ENCODE results near the gene SLC7A5.
"Not testable (repeated sequence)": the region's sequence is repeated elsewhere in the genome, so short reads cannot be mapped to it uniquely, and the experiment has no call there.

Gene SLC7A5

GRCh38 chr16:87888346-87888745, 19.0 kb upstream of the SLC7A5 start:
- DNase-seq (ENCODE audit: low read depth in 2 of 3, low spot score in 1 of 3) = not testable (repeated sequence)

DNA sequence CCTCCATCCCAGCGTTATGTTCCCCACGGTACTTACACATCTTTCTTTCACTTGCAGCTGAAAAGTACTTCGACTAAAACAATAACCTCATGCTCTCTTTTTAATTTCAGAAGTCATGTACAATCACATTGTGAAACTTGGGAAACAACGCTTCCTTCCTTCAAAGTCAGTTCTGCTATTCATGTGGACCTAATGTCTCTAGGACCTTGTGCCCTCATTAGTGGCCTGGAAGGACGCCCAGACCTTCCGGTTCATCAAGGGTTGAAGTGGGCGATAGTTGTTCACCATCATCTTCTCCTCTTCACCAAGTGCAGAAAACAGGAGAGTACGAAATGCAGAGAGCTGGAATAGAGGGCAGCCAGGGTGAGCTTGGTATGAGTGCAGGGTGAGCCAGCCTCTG, 18.6 kb upstream of the SLC7A5 start:
- not testable (repeated sequence) for DNase-seq (ENCODE audit: low read depth in 2 of 3, low spot score in 1 of 3)

DNA sequence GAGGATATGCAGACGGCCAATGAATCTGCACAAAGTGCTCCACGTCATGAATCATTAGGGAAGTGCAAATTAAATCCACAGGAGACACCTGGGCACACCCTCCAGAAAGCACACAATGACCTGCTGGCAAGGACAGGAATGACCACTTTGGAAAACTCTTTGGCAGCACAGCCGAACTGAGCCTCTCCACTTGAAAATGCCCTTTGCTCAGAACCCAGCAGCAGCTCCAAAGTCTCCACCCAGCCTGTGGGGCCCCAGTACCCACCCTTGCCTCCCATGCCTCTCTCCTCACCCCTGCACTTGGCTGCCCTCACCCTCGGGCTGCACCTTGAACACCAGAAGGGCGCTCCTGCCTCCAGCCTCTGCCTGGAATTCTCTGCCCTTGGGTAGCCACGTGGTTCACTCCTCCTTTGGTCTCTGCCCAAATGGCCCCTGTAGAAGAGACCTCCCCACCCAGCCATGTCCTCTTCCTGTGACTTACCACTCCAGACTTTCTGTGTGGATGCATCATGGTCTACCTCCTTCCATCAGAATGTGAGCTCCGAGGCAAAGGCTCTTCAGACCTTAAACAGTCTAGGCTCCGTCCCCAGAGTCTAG, 16.2 kb upstream of the SLC7A5 start:
- not testable (repeated sequence) for DNase-seq (ENCODE audit: low read depth in 2 of 3, low spot score in 1 of 3)

DNA sequence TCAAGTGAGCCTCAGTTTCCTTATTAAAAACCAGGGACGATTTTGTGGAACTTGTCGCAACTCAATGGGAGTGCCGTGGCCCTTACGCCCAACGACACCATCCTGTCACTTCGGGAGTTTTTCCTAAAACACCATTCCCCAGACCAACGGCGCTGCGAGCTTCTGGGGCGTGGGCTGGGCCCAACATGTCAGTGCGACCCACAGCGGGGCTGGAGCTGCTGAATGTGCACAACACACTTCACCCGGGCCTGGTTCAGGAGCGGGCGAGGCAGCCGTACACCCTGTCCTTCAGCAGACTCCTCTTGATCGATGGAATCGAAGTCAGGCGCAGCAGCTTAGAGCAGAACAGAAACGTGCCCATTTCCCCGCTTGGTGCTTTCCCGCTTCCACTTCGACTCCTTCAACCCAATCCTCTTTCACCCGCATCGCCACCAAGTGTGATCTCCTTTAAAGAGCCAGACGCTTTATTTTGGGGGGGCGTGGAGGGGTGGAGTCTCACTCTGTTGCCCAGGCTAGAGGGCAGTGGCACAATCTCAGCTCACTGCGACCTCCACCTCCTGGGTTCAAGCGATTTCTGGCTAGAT, 13.2 kb upstream of the SLC7A5 start:
- DNase-seq (ENCODE audit: low read depth in 2 of 3, low spot score in 1 of 3) = no peak

GRCh38 chr16:87881324-87882200, 12.3 kb upstream of the SLC7A5 start:
- DNase-seq (ENCODE audit: low read depth in 2 of 3, low spot score in 1 of 3) = no peak

- DNase-seq (ENCODE audit: low read depth in 2 of 3, low spot score in 1 of 3) = no peak
These were observed 10.9 kb upstream of the SLC7A5 start for GRCh38 chr16:87880117-87880696.

GRCh38 chr16:87879411-87880013, 10.2 kb upstream of the SLC7A5 start:
- DNase-seq (ENCODE audit: low read depth in 2 of 3, low spot score in 1 of 3) = not testable (repeated sequence)

GRCh38 chr16:87878704-87879103, 9.4 kb upstream of the SLC7A5 start:
- DNase-seq (ENCODE audit: low read depth in 2 of 3, low spot score in 1 of 3) = no peak

- DNase-seq (ENCODE audit: low read depth in 2 of 3, low spot score in 1 of 3) = peak in 1 of 3 donors; percentile 43
These were observed 8.7 kb upstream of the SLC7A5 start for GRCh38 chr16:87877942-87878507.

- DNase-seq (ENCODE audit: low read depth in 2 of 3, low spot score in 1 of 3) = peak; percentile 70 to 83 (median 78)
These were observed 5.5 kb upstream of the SLC7A5 start for GRCh38 chr16:87874639-87875427.

DNA sequence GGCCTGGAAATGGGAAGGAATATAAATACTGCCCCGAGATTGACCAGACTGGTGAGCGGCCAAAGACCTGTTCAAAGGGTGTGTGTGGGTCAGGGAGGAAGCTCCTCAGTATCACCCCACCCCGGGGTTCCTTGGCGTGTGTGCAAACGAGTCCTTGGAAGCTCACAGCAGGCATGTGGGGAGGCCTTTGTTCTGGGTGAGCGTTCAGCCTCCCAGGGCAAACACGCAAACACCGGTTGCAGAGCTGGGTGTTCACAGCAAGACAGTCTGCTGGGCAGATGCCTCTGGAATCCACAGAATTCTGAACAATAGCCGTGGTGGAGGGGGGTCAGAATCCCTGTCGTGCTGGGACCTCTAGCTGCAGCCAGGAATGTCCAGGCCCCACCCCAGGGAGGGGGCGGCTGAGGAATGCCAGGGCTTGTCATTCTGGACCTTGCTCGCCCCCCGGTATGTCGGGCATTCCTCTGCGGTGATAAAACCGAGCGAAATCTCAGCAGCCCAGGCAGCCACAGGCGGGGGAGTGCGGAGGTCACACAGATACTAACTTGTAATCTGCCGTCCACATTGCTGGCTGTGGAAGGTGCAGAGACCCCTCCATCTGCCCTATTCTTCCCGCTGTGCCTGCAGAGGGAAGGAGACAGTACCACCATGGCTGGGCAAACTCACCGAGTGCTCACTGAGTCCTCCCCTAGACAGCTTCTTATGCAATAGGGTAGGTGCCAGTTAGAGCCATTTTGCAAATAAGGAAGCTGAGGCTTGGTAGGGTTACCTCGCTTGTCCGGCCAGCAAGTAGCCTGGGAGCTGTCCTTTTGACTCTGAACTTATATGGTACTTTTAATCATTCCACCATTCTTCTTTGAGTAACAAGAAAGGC, 1.3 kb upstream of the SLC7A5 start:
- DNase-seq (ENCODE audit: low read depth in 2 of 3, low spot score in 1 of 3) = not testable (repeated sequence)

- DNase-seq (ENCODE audit: low read depth in 2 of 3, low spot score in 1 of 3) = not testable (repeated sequence)
These were observed 641 bp upstream of the SLC7A5 start for GRCh38 chr16:87869879-87870417.

GRCh38 chr16:87868254-87869029, 865 bp downstream of the SLC7A5 start:
- DNase-seq (ENCODE audit: low read depth in 2 of 3, low spot score in 1 of 3) = peak; percentile 62 to 71 (median 64)

DNA sequence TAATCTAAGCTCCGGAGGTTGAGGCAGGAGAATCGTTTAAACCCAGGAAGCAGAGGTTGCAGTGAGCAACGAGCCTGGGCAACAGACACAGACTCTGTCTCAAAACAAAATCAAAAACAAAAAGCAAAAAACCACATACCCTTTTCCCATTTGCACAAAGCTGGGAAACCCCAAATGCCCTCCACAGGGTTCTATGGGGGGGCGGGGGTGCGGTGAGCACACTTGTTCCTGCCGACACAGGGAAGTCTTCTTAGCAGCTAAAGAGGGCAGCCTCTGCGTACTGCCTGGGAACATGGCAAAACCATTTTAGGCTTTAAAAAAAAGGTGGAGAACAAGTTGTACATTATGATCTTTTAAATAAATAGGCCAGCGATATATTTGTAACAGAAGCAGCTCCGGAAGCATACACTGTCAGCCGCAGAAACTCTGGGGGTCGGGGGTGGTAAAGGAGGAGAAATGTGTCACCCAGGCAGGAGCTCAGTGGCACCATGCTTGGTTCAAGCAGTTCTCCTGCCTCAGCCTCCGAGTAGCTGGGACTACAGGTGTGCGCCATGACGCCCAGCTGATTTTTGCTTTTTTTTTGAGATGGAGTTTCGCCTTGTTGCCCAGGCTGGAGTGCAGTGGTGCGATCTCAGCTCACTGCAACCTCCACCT, 3.3 kb downstream of the SLC7A5 start:
- DNase-seq (ENCODE audit: low read depth in 2 of 3, low spot score in 1 of 3) = not testable (repeated sequence)

DNA sequence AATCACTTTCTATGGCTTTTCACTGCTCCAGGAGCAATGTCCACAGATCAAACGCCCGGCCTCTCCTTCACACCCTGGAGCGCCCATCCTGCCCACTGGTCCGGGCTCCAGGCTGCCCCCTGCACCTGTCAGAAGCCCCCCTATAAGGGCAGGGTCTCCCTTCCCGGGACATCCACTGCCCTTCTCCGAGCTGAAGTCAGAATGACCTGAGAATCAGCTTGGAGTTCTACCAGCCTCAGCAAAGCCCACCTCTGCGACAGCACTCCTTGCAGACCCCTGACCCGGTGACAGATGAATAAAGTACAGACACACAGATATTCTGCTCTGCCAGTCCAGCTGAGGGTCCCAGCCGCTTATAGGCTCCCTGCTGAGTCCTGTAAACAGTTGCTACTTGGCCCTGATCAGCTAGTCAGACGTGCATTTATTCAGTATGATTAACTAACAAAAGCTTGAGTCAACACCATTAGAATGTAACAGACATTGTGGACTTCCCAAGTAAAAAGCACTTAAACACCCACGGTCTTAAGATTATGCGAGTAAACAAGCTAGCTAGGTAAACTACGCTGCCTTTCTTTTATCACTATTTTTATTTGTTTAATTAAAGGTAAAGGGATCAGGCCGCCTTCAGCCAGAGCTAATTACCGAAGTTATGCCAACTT, 4.8 kb downstream of the SLC7A5 start:
- no peak for DNase-seq (ENCODE audit: low read depth in 2 of 3, low spot score in 1 of 3)

- DNase-seq (ENCODE audit: low read depth in 2 of 3, low spot score in 1 of 3) = not testable (repeated sequence)
These were observed 6.0 kb downstream of the SLC7A5 start for GRCh38 chr16:87863327-87863635.

GRCh38 chr16:87862597-87863326, 6.5 kb downstream of the SLC7A5 start:
- DNase-seq (ENCODE audit: low read depth in 2 of 3, low spot score in 1 of 3) = not testable (repeated sequence)
